Lower lobe of right lung (tissue), 2 donors: ENCODE data around the gene ANKRD6. TPM values are rescaled to one million over a fixed set of nuclear protein-coding genes. Genes with fewer than 3 reads are reported as not detected.

Source experiments
- ATAC-seq, 2 donors: fragments of 200-7000 bp; cut with Tn5 transposase; one replicate each; pipeline ENCODE4 v1.9.1; 2020 to 2022; ENCODE audit warnings: mild to moderate bottlenecking in 2 of 2, moderate library complexity in 2 of 2
- DNase-seq: peaks from one replicate; pipeline ENCODE4 v3.0.0-alpha.2; 2020
- H3K27ac ChIP-seq: fragments of 200-600 bp; one replicate; pipeline ENCODE4 v1.8.0; 2022
- H3K27me3 ChIP-seq: fragments of 200-600 bp; one replicate; pipeline ENCODE4 v1.8.0; 2022; ENCODE audit warnings: low read depth
- H3K36me3 ChIP-seq: fragments of 200-600 bp; one replicate; pipeline ENCODE4 v1.8.0; 2022; ENCODE audit warnings: mild to moderate bottlenecking
- H3K4me1 ChIP-seq: fragments of 200-600 bp; one replicate; pipeline ENCODE4 v1.8.0; 2022
- H3K4me3 ChIP-seq: fragments of 200-600 bp; one replicate; pipeline ENCODE4 v1.8.0; 2022; ENCODE audit warnings: mild to moderate bottlenecking
- H3K9me3 ChIP-seq: fragments of 200-600 bp; one replicate; pipeline ENCODE4 v1.8.0; 2022
- CTCF ChIP-seq: fragments of 200-600 bp; IDR thresholded peaks from one replicate; pipeline ENCODE4 v1.8.0; 2022; ENCODE audit warnings: antibody characterized with exemption, mild to moderate bottlenecking
- intact Hi-C: fragments of 100-400 bp; cut with DNase I; formaldehyde crosslinking; loops from one replicate; pipeline ENCODE4 v1.11.0; 2022
- total RNA-seq: library from RNA; stranded (reverse); fragmentation: NEBNext Ultra II Directional; extraction: Animal tissue kit (Norgen Biotek cat#: 25700); gene quantifications from one replicate; pipeline ENCODE4 v1.2.1, GENCODE V29; 2021
- donor health status: DM: no; HTN: yes; CAD: no; lungs with severe emphysema.

Gene ANKRD6
- total RNA-seq, 1 donor from 2014 or later: 17.7 TPM

DNA sequence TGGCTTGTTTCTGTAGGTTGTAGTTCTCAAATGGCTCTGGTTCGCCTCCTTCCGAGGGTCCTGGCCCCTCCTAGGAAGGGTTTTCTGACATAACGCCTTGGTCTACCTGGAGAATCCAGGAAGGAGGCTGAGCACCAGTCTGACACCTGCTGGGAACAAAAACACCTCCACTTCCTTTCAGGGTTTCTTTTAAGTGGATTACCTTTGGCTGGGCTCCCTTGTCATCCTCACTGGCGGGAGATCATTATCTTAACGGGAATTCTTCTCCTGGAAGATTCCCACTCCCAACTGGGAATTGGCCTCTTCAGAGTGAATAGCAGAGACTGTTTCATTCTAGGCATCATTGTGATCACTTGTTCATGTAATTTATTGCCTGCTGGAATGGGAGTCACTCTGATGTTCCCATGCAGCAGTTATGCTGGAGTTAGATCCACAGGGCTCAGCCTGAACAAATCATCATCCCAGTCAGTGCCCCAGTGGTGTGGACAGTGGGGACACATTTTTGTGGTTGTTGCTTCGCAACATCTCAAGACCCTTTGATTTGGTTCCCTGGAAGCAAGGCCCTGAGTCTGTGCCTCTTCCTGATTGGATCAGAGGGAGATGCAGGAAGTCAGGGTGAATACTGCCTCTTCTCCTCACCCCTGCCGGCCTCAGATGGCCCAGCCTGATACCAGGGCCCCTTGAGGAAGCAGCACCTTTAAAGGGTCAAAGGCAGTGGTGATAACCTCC lies 156.5 kb downstream of the ANKRD6 start:
- intact Hi-C loops: no loop called here

GRCh38 chr6:89590133-89590532 lies 157.2 kb downstream of the ANKRD6 start:
- TF ChIP-seq CTCF: no peak
- no peaks in the 10 kb centered on the region for H3K9me3 ChIP-seq
- DNase-seq (no peak), ATAC-seq (no peak)
- H3K4me1 ChIP-seq: no peaks in the 10 kb centered on the region
- no peaks in the 10 kb centered on the region for H3K36me3 ChIP-seq
- H3K4me3 ChIP-seq: no peak overlapping the region
- intact Hi-C loops: no loop called here
- H3K27me3 ChIP-seq: no peaks in the 10 kb centered on the region
- no peak overlapping the region for H3K27ac ChIP-seq

More for the DNA sequence above, 156.5 kb downstream of the ANKRD6 start:
- no peaks in the 10 kb centered on the region for H3K9me3 ChIP-seq
- H3K4me3 ChIP-seq: no peak overlapping the region
- TF ChIP-seq CTCF: no peak
- no peaks in the 10 kb centered on the region for H3K36me3 ChIP-seq
- H3K27ac ChIP-seq: no peak overlapping the region
- ATAC-seq (no peak), DNase-seq (no peak)
- no peaks in the 10 kb centered on the region for H3K27me3 ChIP-seq
- no peaks in the 10 kb centered on the region for H3K4me1 ChIP-seq

GRCh38 chr6:89591745-89592144 lies 158.8 kb downstream of the ANKRD6 start:
- H3K36me3 ChIP-seq: no peaks in the 10 kb centered on the region
- ATAC-seq (no peak), DNase-seq (no peak)
- intact Hi-C loops: no loop called here
- TF ChIP-seq CTCF: no peak
- no peaks in the 10 kb centered on the region for H3K9me3 ChIP-seq
- no peak overlapping the region for H3K27ac ChIP-seq
- no peaks in the 10 kb centered on the region for H3K4me1 ChIP-seq
- no peaks in the 10 kb centered on the region for H3K27me3 ChIP-seq
- H3K4me3 ChIP-seq: no peak overlapping the region

- intact Hi-C loops: no loop called here
- TF ChIP-seq CTCF: no peak
- ATAC-seq (no peak), DNase-seq (no peak)
- Histone ChIP-seq H3K4me1 (no peaks in the 10 kb centered on the region), H3K36me3 (no peaks in the 10 kb centered on the region), H3K27me3 (no peaks in the 10 kb centered on the region), H3K9me3 (no peaks in the 10 kb centered on the region), H3K27ac (no peak overlapping the region), H3K4me3 (no peak overlapping the region)
Observed at GRCh38 chr6:89596056-89596455, 163.1 kb downstream of the ANKRD6 start.

DNA sequence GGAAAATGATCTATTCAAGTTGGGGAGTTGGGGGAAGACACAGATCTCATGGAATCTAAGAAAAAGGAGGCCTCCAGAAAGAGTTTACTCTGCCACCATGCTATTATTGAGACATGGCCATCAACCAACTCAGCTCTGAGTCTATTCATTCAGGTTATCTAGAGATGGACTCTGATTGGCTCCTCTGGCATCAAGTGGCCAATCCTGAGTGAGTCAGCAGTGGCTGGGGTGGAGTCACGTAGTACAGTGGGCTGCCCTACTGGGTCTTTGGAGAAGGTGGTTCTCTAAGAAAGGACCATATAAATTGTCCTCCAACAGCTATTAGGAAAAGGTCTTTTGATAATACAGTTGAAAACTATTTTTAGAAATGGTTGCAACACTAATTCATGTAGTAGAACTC lies 163.5 kb downstream of the ANKRD6 start:
- H3K27ac ChIP-seq: no peak overlapping the region
- ATAC-seq (peak in 1 of 2 donors; percentile 56), DNase-seq (no peak)
- H3K27me3 ChIP-seq: no peaks in the 10 kb centered on the region
- no peaks in the 10 kb centered on the region for H3K36me3 ChIP-seq
- no peaks in the 10 kb centered on the region for H3K9me3 ChIP-seq
- no peaks in the 10 kb centered on the region for H3K4me1 ChIP-seq
- H3K4me3 ChIP-seq: no peak overlapping the region
- intact Hi-C loops: no loop called here
- TF ChIP-seq CTCF: no peak
